HG03469 (cell line): Measurements from ENCODE around the gene SCO1.
"Not testable (repeated sequence)": the region's sequence is repeated elsewhere in the genome, so short reads cannot be mapped to it uniquely, and the experiment has no call there.

ENCODE experiments used
- ATAC-seq: cut with Tn5 transposase; IDR thresholded peaks from one replicate; pipeline ENCODE4 v1.9.1; 2021; ENCODE audit warnings: mild to moderate bottlenecking, moderate library complexity, moderate number of reproducible peaks; ENCODE audit not compliant: unreplicated experiment

The SCO1 gene

DNA sequence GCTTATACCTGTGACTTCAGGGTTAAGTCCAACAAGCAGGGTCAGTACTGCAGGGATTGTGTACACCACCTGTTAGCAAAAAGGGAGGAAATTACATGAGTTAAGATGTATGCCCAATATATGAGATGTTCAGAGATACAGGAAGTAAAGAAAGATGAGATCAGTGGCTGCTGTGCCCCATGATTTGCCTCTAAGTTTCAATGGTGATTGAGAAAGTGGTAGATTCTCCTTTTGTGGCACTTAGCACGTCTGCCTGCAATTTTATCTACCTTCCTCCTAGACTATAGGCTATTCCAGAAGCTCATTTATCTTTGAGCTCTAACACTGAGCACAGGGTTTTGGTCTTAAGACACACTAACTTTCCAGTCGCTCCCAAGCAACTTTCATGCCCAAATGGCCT lies 28.9 kb upstream of the SCO1 start:
- no peak for ATAC-seq

- ATAC-seq = no peak
Observed at GRCh38 chr17:10725262-10725661, 27.9 kb upstream of the SCO1 start.

GRCh38 chr17:10724546-10725195 lies 27.3 kb upstream of the SCO1 start:
- ATAC-seq = no peak

GRCh38 chr17:10718547-10718946 lies 21.2 kb upstream of the SCO1 start:
- no peak for ATAC-seq

- no peak for ATAC-seq
Observed at GRCh38 chr17:10716218-10716617, 18.9 kb upstream of the SCO1 start.

GRCh38 chr17:10713318-10713717 lies 16.0 kb upstream of the SCO1 start:
- ATAC-seq = no peak

DNA sequence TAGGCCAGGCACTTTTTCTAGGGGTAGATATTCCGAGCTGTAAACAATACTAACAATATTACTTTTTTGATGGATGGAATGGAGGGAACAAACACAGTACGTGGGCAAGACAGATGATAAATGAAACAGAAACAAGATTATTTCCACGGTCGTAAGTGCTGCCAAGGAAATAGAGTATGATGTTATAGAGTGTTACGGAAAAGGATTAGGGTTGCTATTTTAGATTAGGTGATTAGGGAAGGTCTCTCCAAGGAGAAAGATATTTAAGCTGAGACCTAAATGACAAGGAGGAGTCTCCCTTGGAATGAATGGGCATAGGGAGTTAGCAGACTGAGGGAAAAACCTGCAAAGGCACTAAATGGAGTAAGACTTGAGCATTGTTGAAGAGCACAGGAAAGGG lies 8.4 kb upstream of the SCO1 start:
- ATAC-seq = no peak

DNA sequence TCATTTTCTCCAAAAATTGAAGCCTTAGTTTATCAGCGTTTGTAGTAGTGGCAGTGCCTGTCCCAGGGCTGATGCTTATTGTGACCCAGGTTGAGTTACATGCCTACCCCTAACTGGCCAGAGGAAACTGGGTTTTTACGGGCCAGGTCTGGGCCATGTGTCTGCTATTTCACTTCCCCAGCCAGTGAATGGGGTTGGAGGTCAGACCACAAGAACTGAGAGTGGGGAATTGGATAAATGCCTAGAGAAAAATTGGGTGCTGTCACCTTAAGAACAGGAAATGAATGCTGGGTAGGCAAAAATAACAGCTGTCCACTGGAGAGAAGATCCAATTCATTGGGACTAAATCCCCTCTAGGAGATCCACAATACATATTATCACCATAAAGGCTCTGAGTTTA lies 5.2 kb upstream of the SCO1 start:
- no peak for ATAC-seq

GRCh38 chr17:10699856-10700255 lies 2.5 kb upstream of the SCO1 start:
- no peak for ATAC-seq

- no peak for ATAC-seq
Observed at GRCh38 chr17:10698096-10698818, 924 bp upstream of the SCO1 start.

DNA sequence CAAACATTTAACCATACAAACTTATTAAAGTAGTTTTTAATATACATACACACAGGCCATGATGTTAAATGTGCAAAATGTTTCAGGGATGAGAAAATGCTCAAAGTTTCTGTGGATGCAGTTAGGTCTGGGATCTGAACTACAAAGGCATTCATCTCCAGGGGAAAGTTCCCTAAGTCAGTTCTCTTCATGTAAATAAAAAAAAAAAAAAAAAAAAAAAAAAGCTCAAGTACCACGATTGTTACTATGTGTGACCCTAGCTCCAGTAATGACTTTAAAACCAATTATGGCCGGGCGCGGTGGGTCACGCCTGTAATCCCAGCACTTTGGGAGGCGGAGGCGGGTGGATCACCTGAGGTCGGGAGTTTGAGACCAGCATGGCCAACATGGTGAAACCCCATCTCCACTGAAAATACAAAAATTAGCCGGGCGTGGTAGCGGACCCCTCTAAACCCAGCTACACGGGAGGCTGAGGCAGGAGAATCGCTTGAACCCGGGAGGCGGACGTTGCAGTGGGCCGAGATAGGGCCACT lies 1.4 kb downstream of the SCO1 start:
- not testable (repeated sequence) for ATAC-seq

DNA sequence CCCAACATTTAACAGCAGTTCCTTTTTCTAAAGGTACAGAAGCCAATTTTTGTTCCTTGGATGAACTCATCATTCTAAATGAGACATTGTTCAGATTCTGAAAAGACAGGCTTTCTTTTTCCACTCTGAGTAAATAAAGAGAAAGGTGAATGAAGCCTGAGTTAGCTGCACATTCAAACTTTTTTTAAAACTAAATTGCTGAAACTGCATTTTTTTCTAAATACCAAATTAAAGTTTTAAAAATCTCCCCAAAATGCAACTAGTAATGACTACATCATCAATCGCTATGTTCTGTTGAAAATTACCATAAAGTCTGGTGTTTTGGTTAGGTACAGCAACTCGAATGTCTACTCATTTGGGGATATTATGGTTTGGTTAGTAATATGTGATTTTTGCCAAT lies 9.8 kb downstream of the SCO1 start:
- ATAC-seq = no peak

- ATAC-seq = no peak
Observed at GRCh38 chr17:10683853-10684252, 13.5 kb downstream of the SCO1 start.

DNA sequence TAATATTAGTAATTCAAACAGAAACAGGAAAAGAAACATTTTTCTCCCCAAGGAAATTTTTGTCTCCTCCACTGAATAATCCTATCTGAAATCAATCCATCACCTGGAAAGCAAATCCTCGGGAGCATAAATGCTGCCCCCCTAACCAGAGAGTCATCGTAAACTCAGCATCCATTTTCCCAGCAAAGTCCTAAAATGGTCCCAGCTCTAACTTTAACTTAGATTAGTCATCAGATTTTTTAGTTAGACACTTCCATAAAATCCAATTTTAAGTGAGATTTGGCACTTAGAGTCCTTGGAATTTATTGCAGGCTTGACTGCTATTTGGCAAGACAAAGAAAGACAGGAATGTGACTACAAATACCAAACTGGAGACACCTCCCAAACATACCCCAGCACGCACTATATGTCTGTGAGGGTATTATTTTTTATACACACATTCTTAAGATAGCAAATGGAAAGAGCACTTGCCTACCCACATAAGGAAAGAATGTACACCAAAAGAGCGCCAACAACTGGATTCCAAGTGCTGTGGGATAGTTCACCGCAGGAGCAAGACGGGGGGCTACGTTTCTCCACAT lies 15.4 kb downstream of the SCO1 start:
- ATAC-seq = no peak

GRCh38 chr17:10674704-10675103 lies 22.6 kb downstream of the SCO1 start:
- no peak for ATAC-seq

DNA sequence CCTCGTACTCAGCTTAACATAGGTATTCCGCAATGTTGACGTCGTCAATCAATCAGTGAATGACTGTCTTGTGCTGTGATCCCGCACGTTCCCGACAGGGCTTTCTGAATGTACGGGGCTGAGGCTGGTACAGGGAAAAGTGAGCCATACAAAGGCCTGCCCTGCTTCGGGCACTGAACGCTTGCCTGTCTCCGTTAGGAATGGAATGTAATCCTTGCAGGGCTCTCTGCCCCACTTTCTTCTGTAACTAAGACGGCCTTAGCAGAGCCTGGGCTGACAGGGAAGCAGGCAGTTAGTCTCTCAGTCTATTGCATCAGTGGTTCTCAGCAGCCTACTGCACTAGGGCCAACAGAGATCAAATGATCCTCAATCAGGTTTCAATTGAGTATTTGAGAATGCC lies 24.0 kb downstream of the SCO1 start:
- no peak for ATAC-seq

DNA sequence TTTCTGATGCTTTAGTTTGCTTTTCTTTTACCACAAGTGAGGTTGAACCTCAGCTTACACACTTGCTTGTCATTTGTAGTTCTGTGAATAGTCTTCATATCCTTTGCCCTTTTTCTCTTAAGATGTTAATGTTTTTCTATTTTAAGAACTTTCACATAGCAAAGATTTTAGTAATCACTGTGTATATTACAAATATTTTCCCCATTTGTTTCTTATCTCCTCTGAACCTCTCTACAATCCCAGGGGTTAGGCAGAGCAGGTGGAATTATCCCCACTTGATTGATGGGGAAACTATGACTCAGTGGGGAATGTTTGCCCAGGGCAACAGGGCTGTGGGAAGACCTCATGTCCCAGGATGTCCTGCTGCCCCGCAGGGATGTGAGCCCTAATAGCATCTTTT lies 28.6 kb downstream of the SCO1 start:
- ATAC-seq = no peak

- ATAC-seq = no peak
Observed at GRCh38 chr17:10666906-10667305, 30.4 kb downstream of the SCO1 start.

DNA sequence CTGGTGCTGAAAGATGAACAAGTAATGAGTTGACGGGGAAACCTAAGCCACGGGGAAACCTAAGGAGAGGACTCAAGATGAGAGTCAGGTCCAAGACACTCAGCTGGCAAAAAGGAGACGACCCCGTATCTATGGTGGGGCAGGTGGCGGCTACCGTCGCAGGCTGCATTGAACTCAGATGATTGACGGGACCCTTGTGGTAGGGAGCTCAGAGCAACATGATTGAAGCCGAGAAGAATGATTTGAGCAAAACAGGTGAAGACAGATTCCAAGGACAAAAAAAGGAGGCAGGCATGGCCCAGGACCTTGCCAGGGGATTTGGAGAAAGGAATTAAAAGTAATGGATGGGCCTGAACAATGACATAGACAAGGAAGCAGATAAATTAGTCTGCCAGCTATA lies 32.8 kb downstream of the SCO1 start:
- ATAC-seq = no peak

- no peak for ATAC-seq
Observed at GRCh38 chr17:10663231-10663630, 34.1 kb downstream of the SCO1 start.

DNA sequence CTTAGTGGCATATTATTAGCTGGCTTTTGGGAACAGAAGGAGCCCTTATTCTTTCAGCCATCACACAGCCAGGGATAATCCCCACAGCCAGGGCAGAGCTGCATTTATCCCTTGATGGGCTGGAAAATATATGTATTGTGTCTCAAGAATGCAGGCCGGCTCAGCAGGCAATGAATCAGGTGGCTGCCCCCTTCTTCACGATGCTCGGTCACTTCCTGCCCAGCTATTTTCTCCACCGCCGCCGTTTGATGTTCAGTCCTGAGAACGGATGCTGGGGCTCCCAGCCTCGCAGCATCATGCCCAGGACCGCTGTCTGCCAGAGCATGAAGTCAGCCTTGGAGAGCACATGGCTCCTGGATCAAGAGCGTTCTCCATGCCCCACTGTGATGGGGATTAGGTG lies 35.9 kb downstream of the SCO1 start:
- ATAC-seq = no peak

DNA sequence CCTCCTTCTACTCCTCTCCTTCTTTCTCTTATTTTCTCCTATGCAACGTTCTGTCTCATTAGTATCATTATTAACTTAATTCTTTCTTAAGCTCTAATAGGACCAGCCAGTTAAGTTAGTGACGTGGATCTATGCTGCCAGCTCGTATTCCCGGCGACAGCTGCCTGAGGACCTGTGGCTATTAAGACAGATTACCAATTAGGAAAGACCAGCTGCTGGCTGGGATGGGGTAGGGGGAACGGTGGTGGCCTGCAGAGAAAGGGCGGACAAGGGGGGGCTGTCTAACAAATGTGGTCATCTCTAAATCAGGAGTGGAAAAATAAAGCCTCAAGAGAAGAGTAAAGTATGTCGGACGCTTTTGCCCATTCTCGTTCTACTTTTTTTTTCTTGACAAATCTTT lies 39.5 kb downstream of the SCO1 start:
- no peak for ATAC-seq
